Keratinocyte (primary cell): ENCODE measurements around the gene DUSP10.

Experiments
- CTCF ChIP-seq, 3 experiments: IDR thresholded peaks in 1 of 3; conservative IDR thresholded peaks in 1 of 3; optimal IDR thresholded peaks in 1 of 3; 2 replicates in 2 of 3; 3 replicates in 1 of 3; pipeline versions ENCODE3 to v1.5.1; 2011; ENCODE audit warnings: low read length in 3 of 3, mild to moderate bottlenecking in 3 of 3, moderate library complexity in 2 of 3, control low read depth in 1 of 3, inconsistent platforms in 1 of 3; ENCODE audit not compliant: insufficient read depth in 2 of 3; ENCODE audit errors: extremely low read depth in 1 of 3
- EZH2 ChIP-seq: IDR thresholded peaks from one replicate; pipeline ENCODE4 v1.6.1; 2012; ENCODE audit warnings: inconsistent platforms, mild to moderate bottlenecking, low read length, moderate library complexity

DNA sequence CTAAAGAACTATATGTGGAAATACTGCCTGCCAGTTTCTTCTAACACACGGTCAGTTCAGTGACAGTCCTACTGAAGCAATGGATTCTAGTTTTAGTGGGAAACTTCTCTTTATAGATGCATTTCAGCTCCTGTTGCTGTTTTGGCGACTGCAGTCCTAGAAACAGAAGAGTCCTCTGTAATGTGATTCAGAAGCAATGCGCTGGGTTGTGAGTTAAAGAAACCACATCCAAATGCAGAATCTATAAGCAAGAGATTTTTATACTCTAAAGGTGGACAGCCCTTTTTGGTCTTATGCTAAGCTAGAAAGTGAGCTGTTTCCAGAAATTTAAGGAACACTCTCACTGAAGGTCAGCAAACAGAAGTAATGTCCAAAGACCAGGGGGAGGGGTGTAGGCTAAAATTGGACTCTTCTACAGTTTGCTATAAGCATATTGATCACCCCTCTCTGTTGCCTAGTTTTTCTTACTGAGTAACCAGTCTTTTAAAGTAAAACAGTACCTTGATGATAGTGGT, 30.8 kb downstream of the DUSP10 start:
- TF ChIP-seq CTCF (optimal IDR thresholded peaks at IDR 0.05 in 1 of 3, IDR thresholded peaks at IDR 0.05 in 1 of 3, conservative IDR thresholded peaks at IDR 0.05 in 1 of 3; ENCODE audit: extremely low read depth in 1 of 3, insufficient read depth in 2 of 3, low read length in 3 of 3) (no peak), EZH2 (no peak)
